Measurements from ENCODE around the gene NFKBIL1.

The NFKBIL1 gene

DNA sequence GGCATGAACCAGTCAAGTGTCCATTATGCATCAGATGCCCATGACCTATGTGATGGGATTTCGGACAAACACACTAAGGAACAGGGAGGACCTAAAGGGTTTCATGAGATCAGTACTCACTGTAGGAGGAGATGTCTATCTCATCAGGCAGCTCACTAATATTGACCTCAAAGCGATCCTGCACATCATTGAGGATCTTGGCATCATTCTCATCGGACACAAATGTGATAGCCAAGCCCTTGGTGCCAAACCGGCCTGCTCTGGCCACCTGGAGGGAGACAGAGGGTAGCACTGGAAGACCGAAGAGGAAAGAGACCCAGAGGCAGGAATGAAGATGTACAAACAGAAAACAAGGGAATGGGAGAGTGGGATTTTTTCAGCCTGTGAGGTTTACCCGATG lies 16.7 kb upstream of the NFKBIL1 start:
- no peak for TF ChIP-seq ZNF274 (IDR thresholded peaks at IDR 0.05; ENCODE audit: low read depth, low read length)
- no peak overlapping the region for H3K4me3 ChIP-seq (ENCODE audit: low read length)

GRCh38 chr6:31531162-31531561 lies 16.2 kb upstream of the NFKBIL1 start:
- no peak for TF ChIP-seq ZNF274 (IDR thresholded peaks at IDR 0.05; ENCODE audit: low read depth, low read length)
- H3K4me3 ChIP-seq (ENCODE audit: low read length) = no peak overlapping the region

DNA sequence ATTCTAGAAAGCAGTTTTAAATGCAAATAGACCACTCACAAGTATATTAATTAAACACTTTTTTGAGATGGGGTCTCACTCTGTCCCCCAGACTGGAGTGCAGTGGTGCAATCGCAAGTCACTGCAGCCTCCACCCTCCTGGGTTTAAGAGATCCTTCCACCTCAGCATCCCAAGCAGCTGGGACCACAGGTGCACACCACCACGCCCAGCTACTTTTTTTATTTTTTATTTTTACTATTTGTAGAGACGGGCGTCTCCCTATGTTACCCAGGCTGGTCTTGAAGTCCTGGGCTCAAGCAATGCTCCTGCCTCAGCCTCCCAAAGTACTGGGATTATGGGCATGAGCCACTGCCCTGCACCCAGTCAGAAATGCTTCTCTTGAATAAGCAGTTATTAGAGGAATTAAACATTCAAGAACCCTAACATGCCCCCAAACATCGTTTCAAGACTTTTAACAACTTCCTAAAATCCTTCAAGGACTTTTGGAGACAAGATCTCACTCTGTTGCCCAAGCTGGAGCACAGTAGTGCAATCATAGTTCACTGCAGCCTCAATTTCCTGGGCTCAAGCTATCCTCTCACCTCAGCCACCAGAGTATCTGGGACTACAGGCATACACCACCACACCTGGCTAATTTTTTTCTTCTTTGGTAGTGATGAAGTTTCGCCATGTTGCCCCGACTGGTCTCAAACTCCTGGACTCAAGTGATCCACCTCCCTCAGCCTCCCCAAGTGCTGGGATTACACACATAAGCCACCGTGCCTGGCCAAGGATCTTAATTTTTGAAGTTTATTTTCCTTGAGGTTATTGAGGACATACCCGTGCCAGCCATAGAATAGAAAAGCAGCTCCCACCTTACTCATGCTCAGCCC lies 15.4 kb upstream of the NFKBIL1 start:
- no peak overlapping the region for H3K4me3 ChIP-seq (ENCODE audit: low read length)
- no peak for TF ChIP-seq ZNF274 (IDR thresholded peaks at IDR 0.05; ENCODE audit: low read depth, low read length)

GRCh38 chr6:31532644-31533454 lies 14.6 kb upstream of the NFKBIL1 start:
- TF ChIP-seq ZNF274 (IDR thresholded peaks at IDR 0.05; ENCODE audit: low read depth, low read length) = no peak
- H3K4me3 ChIP-seq (ENCODE audit: low read length) = no peak overlapping the region

DNA sequence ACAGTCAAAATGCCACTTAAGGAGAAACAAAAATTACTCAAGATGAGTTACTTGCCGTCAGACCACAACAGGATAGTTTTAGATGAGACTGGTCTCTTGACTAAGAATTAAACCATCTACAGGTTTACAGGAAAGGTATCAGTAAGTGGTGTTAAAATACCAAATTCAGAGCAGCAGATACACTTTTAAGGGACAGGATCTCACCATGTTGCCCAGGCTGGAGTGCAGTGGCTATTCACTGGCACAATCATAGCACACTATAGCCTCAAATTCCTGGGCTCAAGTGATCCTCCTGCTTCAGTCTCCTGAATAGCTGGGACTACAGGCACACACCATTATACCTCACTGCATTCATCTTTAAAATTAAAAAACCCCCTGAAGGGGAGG lies 14.0 kb upstream of the NFKBIL1 start:
- no peak for TF ChIP-seq ZNF274 (IDR thresholded peaks at IDR 0.05; ENCODE audit: low read depth, low read length)
- H3K4me3 ChIP-seq (ENCODE audit: low read length) = no peak overlapping the region

DNA sequence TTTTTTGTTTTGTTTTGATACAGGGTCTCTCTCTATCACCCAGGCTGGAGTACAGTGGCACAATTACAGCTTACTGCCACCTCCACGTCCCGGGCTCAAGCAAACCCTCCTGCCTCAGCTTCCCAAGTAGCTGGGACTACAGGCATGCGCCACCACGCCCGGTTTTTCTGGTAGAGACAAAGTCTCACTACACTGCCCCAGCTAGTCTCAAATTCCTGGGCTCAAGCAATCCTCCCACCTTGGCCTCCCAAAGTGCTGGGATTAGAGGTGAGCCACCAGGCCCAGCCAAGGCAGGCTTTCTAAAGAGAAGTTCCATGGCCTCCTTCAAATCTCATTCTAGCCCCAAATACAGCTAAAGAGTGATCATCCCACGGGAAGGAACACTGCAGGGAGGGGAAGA lies 13.4 kb upstream of the NFKBIL1 start:
- no peak for TF ChIP-seq ZNF274 (IDR thresholded peaks at IDR 0.05; ENCODE audit: low read depth, low read length)
- no peak overlapping the region for H3K4me3 ChIP-seq (ENCODE audit: low read length)

DNA sequence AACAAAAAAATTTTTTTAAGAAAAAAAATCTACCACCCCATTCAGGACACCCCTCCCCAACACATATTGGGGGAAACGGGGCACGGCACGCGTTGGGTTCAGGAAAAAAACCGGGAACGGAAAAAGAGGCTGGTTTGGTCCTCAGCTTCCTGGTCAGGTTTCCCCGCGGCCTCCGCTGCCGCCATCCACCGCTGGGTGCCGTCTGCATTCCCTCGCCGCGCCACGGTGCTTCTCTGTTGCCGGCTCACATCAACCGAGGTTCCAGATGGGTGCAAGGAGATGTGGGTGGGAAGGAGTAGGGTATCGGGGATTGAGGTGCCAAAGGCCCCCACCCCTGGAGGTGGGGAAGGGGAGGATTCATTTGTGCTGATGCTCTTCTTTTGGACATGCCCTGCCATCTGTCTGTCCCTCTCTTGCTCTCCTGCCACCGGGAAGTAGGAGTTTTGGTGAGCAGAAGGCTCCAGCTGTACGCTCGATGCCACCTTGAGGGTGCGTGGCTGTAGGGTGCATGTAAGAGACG lies 12.8 kb upstream of the NFKBIL1 start:
- no peak for TF ChIP-seq ZNF274 (IDR thresholded peaks at IDR 0.05; ENCODE audit: low read depth, low read length)
- no peak overlapping the region for H3K4me3 ChIP-seq (ENCODE audit: low read length)

DNA sequence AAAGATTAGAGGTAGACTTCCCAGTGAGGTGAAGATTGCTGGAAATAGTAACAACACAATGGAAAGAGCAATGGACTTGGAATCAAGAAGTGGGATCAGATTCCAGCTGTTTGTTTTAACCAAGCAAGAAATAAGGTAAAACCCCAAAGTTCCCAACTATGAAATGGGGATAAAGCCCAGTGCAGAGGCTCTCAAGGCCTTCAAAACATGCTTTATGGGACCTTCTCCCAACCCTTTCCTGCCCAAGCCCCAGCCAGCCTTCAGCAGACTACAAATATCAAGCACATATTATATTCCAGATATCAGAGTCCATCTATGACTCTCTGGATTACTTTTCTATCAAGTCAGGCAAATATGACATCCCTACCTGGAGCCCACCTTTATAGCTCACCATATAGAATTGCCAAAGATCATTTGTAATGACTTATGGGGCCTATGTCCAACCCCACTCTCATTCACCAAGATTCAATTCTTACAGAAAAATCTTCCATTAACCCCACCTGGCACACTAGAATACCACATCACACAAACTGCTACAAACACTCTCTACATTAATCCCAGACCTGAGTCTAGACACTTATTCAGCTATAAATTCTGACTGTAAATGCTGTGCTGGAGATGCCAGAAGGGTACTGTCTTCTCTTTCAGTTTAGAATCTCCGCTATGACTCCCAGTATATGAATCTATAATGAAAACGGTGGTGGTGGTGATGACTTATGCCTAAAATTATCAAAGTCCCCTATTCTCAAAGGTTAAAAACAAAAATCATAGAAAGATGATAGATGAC lies 11.7 kb upstream of the NFKBIL1 start:
- no peak for TF ChIP-seq ZNF274 (IDR thresholded peaks at IDR 0.05; ENCODE audit: low read depth, low read length)
- no peak overlapping the region for H3K4me3 ChIP-seq (ENCODE audit: low read length)

- H3K4me3 ChIP-seq (ENCODE audit: low read length) = peak overlapping the region; percentile 91
- TF ChIP-seq ZNF274 (IDR thresholded peaks at IDR 0.05; ENCODE audit: low read depth, low read length) = no peak
Observed at GRCh38 chr6:31538805-31539400, 8.5 kb upstream of the NFKBIL1 start.

DNA sequence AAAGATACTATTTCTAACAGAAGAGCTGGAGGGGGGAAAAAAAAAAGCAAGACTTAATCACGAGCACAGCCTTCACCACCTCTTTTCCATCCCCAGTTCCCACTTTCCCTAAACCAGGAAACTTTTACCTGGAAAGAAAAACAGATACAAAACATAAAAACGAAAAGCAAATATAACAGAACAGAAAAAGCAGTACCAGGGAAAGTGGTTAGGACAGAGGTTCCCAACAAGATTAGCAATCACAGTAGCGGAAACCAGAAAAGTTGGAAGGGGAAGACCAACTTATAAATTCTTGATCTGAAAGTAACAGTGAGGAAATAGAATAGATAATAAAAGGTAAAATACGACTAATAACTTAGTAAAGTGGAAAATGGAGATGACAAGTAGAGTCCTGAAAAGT lies 6.8 kb upstream of the NFKBIL1 start:
- peak overlapping the region; percentile 91 for H3K4me3 ChIP-seq (ENCODE audit: low read length)
- no peak for TF ChIP-seq ZNF274 (IDR thresholded peaks at IDR 0.05; ENCODE audit: low read depth, low read length)

DNA sequence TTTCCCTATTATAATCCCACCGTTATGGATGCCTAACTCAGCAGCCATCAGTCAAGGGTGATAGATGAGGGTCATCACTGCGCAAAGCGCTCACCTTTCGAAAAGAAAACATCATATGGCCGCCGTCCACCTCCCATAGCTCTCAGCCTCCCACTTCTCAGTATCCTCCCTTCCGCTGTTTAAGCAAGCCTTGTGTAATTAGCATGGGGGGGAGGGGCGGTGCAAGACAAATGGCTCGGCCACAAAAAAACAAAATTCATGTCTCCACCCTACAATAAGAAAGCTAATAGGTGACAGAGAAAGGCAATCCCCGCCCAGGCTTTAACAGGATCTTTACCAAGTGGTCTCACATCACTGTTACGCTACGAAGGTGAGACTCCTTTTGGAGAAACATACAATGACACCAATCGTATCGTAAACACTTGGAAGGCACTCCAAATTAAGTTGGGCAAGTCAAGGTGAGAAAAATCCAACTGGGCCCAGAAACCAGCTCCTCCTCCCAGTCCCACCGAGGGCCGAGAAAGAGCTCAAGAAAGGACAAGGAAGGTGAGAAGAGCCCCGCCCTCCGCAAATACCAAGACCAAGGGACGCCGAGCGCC lies 6.2 kb upstream of the NFKBIL1 start:
- TF ChIP-seq ZNF274 (IDR thresholded peaks at IDR 0.05; ENCODE audit: low read depth, low read length) = no peak

DNA sequence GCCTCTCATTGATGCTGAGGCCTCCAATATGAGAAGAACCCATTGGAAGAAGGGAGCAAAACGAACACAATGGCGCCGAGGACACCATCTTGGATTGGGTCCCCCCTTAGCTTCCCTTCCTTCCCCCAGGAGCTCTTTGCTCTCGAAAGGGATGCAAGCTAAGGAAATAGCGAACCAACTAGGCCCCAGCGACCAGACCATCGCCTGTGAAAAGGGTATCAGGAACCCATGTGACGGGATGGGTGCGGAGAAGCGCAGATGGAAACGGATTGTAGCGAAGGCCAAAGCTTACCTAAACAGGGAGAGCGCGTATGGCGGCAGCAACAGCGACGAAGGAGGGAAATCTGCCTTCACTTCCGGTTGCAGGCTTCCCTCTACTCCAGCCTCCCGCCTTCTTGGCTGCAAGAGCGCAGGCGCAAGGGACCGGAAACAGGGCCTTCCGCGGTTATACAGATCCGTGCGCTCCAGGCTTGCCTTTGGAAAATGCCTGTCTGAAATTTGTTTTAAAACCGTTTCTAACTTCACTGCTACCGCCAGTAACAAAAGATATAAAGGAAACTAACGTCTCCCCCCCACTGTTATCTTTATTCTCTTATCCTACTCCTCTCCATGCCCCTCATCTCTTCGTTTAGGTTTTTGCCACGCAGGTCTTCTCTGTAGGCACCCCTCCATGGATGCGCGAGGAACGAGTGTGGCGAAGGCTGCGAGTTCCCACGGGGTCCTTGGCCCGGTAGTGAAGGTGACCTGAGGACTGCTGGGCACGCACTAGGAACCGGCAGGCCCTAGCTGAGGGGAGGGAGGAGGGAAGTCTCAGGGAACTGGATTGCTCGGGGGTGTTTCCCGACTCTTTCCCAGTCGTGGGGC lies 5.5 kb upstream of the NFKBIL1 start, which contains the start of gene DDX39B:
Gene DDX39B, minus strand, starts transcription at position 346 of the 864 bp plus-strand sequence. CDS start 1,471 bp downstream, outside the sequence.
- H3K4me3 ChIP-seq (ENCODE audit: low read length) = peak within 1 kb of the TSS; percentile 91
- no peak for TF ChIP-seq ZNF274 (IDR thresholded peaks at IDR 0.05; ENCODE audit: low read depth, low read length)

More for the DNA sequence above, 6.2 kb upstream of the NFKBIL1 start:
- peak overlapping the region; percentile 91 for H3K4me3 ChIP-seq (ENCODE audit: low read length)
